CD14-positive monocyte (primary cell): ENCODE data around the gene CSF2. TPM values are rescaled to one million over a fixed set of nuclear protein-coding genes. Genes with fewer than 3 reads are reported as not detected.

Experiments
- DNase-seq, 3 donors: peaks; one replicate each; pipeline ENCODE4 v3.0.0-alpha.2; 2011 to 2022
- H2AFZ ChIP-seq: 2 replicates; pipeline ENCODE4 v1.6.0; 2012; ENCODE audit warnings: mild to moderate bottlenecking, low read depth, low read length, inconsistent platforms; ENCODE audit not compliant: insufficient read depth, poor library complexity, severe bottlenecking
- H3K27ac ChIP-seq, 2 donors: 1 replicate in 1 of 2; 2 replicates in 1 of 2; pipeline ENCODE4 v1.5.1; 2012 to 2013; ENCODE audit warnings: low read length in 2 of 2, control low read depth in 1 of 2, inconsistent platforms in 1 of 2, low read depth in 1 of 2, mild to moderate bottlenecking in 1 of 2
- H3K27me3 ChIP-seq, 2 donors: one replicate each; pipeline versions ENCODE4 v1.6.0 to v1.6.1; 2011 to 2013; ENCODE audit warnings: low read length in 2 of 2; ENCODE audit not compliant: control insufficient read depth in 2 of 2, insufficient read depth in 2 of 2
- H3K36me3 ChIP-seq, 2 donors: replicated peaks in 1 of 2; 1 replicate in 1 of 2; 2 replicates in 1 of 2; pipeline versions ENCODE4 v1.5.1 to v1.6.1; 2012 to 2013; ENCODE audit warnings: low read length in 2 of 2, control low read depth in 1 of 2, inconsistent platforms in 1 of 2, mild to moderate bottlenecking in 1 of 2; ENCODE audit not compliant: insufficient read depth in 2 of 2, control insufficient read depth in 1 of 2
- H3K4me1 ChIP-seq, 2 donors: 1 replicate in 1 of 2; 2 replicates in 1 of 2; pipeline versions ENCODE4 v1.5.1 to v1.6.1; 2012 to 2013; ENCODE audit warnings: low read length in 2 of 2, control low read depth in 1 of 2, inconsistent platforms in 1 of 2, mild to moderate bottlenecking in 1 of 2, moderate library complexity in 1 of 2; ENCODE audit not compliant: insufficient read depth in 2 of 2, control insufficient read depth in 1 of 2
- H3K4me2 ChIP-seq: replicated peaks from 2 replicates; pipeline ENCODE3; 2012; ENCODE audit warnings: low read length, moderate library complexity, mild to moderate bottlenecking; ENCODE audit not compliant: poor library complexity, severe bottlenecking; ENCODE audit errors: extremely low read depth
- H3K4me3 ChIP-seq, 3 experiments: fragments of 200-600 bp in 1 of 3; sonication (generic) in 1 of 3; replicated peaks in 1 of 3; 1 replicate in 2 of 3; 2 replicates in 1 of 3; pipeline ENCODE4 v1.5.1; 2011 to 2013; ENCODE audit warnings: low read length in 3 of 3, mild to moderate bottlenecking in 3 of 3, control low read depth in 2 of 3, low read depth in 2 of 3, inconsistent platforms in 1 of 3, moderate library complexity in 1 of 3
- H3K79me2 ChIP-seq: 2 replicates; pipeline ENCODE4 v1.6.0; 2012; ENCODE audit warnings: mild to moderate bottlenecking, control low read depth, inconsistent platforms, low read length, moderate library complexity; ENCODE audit not compliant: insufficient read depth
- H3K9ac ChIP-seq: 2 replicates; pipeline ENCODE4 v1.6.0; 2017; ENCODE audit warnings: low read length, mild to moderate bottlenecking; ENCODE audit not compliant: insufficient read depth, poor library complexity, severe bottlenecking
- H3K9me3 ChIP-seq, 2 donors: replicated peaks in 1 of 2; 1 replicate in 1 of 2; 2 replicates in 1 of 2; pipeline versions ENCODE4 v1.5.1 to v1.6.1; 2012 to 2013; ENCODE audit warnings: low read length in 2 of 2, control low read depth in 1 of 2; ENCODE audit not compliant: control insufficient read depth in 1 of 2, insufficient read depth in 1 of 2
- H4K20me1 ChIP-seq: 2 replicates; pipeline ENCODE4 v1.6.0; 2012; ENCODE audit warnings: mild to moderate bottlenecking, low read length, control low read depth, moderate library complexity; ENCODE audit not compliant: insufficient read depth
- H3K27ac Mint-ChIP-seq, 7 donors: one replicate each; pipeline ENCODE4 v1.8.0; 2020; ENCODE audit warnings: mild to moderate bottlenecking in 7 of 7, mixed read lengths in 7 of 7, moderate library complexity in 6 of 7, inconsistent platforms in 2 of 7
- H3K27me3 Mint-ChIP-seq, 3 donors: one replicate each; pipeline ENCODE4 v1.8.0; 2021 to 2022; ENCODE audit warnings: low read depth in 3 of 3, mild to moderate bottlenecking in 3 of 3, mixed read lengths in 3 of 3, moderate library complexity in 3 of 3, inconsistent platforms in 1 of 3
- H3K36me3 Mint-ChIP-seq, 2 donors: one replicate each; pipeline ENCODE4 v1.8.0; 2020; ENCODE audit warnings: mixed read lengths in 2 of 2, inconsistent platforms in 1 of 2, mild to moderate bottlenecking in 1 of 2
- H3K4me1 Mint-ChIP-seq: one replicate; pipeline ENCODE4 v1.8.0; 2020; ENCODE audit warnings: mild to moderate bottlenecking, mixed read lengths
- H3K4me3 Mint-ChIP-seq, 2 donors: one replicate each; pipeline ENCODE4 v1.8.0; 2020; ENCODE audit warnings: mild to moderate bottlenecking in 2 of 2, mixed read lengths in 2 of 2, moderate library complexity in 1 of 2
- H3K9me3 Mint-ChIP-seq, 7 donors: one replicate each; pipeline ENCODE4 v1.8.0; 2020 to 2022; ENCODE audit warnings: mixed read lengths in 7 of 7, mild to moderate bottlenecking in 6 of 7, moderate library complexity in 6 of 7, inconsistent platforms in 2 of 7
- CTCF ChIP-seq: fragments of 200-600 bp; IDR thresholded peaks from one replicate; pipeline ENCODE4 v1.8.0; 2022; ENCODE audit warnings: antibody characterized with exemption, mild to moderate bottlenecking
- WGBS: methylation state at CpG from one replicate; pipeline ENCODE4 v1.1.5; 2013; ENCODE audit warnings: missing lambda C conversion rate; ENCODE audit not compliant: insufficient coverage; 5-methylcytosine and 5-hydroxymethylcytosine counted together
- intact Hi-C, 2 donors: fragments of 100-400 bp; cut with micrococcal nuclease; formaldehyde crosslinking; loops; one replicate each; pipeline versions ENCODE4 v1.15.0 to v1.15.1; 2023
- polyA plus RNA-seq, 3 donors: library from polyadenylated mRNA; depleted of rRNA in 1 of 3; unstranded in 2 of 3; stranded (reverse) in 1 of 3; fragments of 300-500 nt in 2 of 3; fragments of >200 nt in 1 of 3; fragmentation: Illumina TruSeq in 2 of 3; gene quantifications; 1 replicate in 2 of 3; 2 replicates in 1 of 3; pipeline ENCODE4 v1.2.3, GENCODE V29; 2012 to 2021

CSF2 gene
- polyA plus RNA-seq, 3 donors, result not detected

- Histone ChIP-seq H3K36me3 (no peaks in the 10 kb centered on the region), H3K27ac (no peak overlapping the region), H3K4me1 (peaks cover 17 to 28% of the 10 kb centered on the region in 2 donors), H3K4me2 (no peak overlapping the region), H3K9ac (no peak overlapping the region), H3K4me3 (no peak overlapping the region), H3K79me2 (no peaks in the 10 kb centered on the region), H3K9me3 (peaks cover 0 to 4% of the 10 kb centered on the region in 2 donors), H2AFZ (no peak overlapping the region), H4K20me1 (no peaks in the 10 kb centered on the region), H3K27me3 (no peaks in the 10 kb centered on the region)
- no peak for TF ChIP-seq CTCF
- Mint-ChIP-seq H3K9me3 (peaks cover 3 to 15% (median 6%) of the 10 kb centered on the region in 7 donors), H3K27me3 (peaks cover 6 to 9% (median 8%) of the 10 kb centered on the region in 3 donors), H3K4me3 (no peak overlapping the region), H3K36me3 (peaks cover 0 to 5% of the 10 kb centered on the region in 2 donors), H3K27ac (peak overlapping the region in 1 of 7 donors; percentile 8), H3K4me1 (peaks cover 35% of the 10 kb centered on the region)
- intact Hi-C loops, result no loop called here
- no peak for DNase-seq
Observed at GRCh38 chr5:132110930-132111329, 37.3 kb downstream of the CSF2 start.

GRCh38 chr5:132112111-132112510 lies 38.5 kb downstream of the CSF2 start:
- H3K4me1 Mint-ChIP-seq, result peaks cover 38% of the 10 kb centered on the region
- H3K27me3 Mint-ChIP-seq, result peaks cover 7 to 15% (median 10%) of the 10 kb centered on the region in 3 donors
- peaks cover 0 to 5% of the 10 kb centered on the region in 2 donors for H3K36me3 Mint-ChIP-seq
- H3K4me1 ChIP-seq, result peaks cover 17 to 28% of the 10 kb centered on the region in 2 donors
- intact Hi-C loops, result no loop called here
- DNase-seq, result no peak
- peaks cover 3 to 15% (median 6%) of the 10 kb centered on the region in 7 donors for H3K9me3 Mint-ChIP-seq
- no peaks in the 10 kb centered on the region for H3K27me3 ChIP-seq
- no peak overlapping the region for H3K27ac Mint-ChIP-seq
- no peaks in the 10 kb centered on the region for H4K20me1 ChIP-seq
- H3K79me2 ChIP-seq, result no peaks in the 10 kb centered on the region
- H3K9me3 ChIP-seq, result peaks cover 0 to 4% of the 10 kb centered on the region in 2 donors
- H3K36me3 ChIP-seq, result no peaks in the 10 kb centered on the region
- no peak overlapping the region for H3K9ac ChIP-seq
- H3K27ac ChIP-seq, result no peak overlapping the region
- TF ChIP-seq CTCF, result no peak
- H3K4me3 Mint-ChIP-seq, result no peak overlapping the region
- H3K4me3 ChIP-seq, result no peak overlapping the region
- WGBS, result no CpG with 5 or more reads among the region's 3 CpGs
- no peak overlapping the region for H3K4me2 ChIP-seq
- no peak overlapping the region for H2AFZ ChIP-seq
